ENCODE measurements around the gene MAP3K14. TPM values are rescaled to one million over a fixed set of nuclear protein-coding genes. Genes with fewer than 3 reads are reported as not detected.
A peak's percentile ranks its signal among the peaks of the same experiment; 100 is the strongest.

Gene MAP3K14
- total and polyA plus RNA-seq, 2 of the 4 experiments (the other 2 are of a cell fraction), result 4.1 to 21.7 TPM

DNA sequence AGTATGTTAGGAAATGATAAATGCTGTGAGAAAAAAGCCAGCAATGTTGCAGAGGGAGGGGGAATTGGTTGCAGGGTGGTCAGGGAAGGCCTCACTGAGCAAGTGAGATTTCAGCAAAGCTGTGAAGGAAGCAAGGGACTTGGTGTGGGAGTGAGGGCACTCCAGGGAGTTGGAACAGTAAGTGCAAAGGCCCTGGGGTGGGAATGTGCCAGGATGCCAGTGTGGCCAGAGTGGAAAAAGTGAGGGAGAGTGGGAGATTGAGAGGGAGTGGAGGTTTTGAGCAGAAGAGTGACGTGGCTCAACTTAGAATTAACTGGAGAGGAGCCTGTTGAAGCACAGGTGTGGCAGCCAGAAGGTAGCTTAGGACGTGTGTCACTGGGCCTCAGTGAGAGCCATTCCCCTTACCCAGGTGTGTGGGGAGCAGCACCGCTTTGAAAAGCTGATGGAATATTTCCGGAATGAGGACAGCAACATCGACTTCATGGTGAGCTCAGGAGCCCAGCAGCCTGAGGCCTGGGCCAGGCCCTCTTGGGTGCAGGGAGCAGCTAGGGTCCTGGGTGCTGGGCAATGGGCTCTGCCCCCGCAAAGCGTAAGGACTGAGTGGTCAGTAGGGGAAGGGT, 78.6 kb downstream of the MAP3K14 start:
- in situ Hi-C loops (cut with MboI; ENCODE audit: low sequenced_read_pairs), result no loop called here
- Histone ChIP-seq H2AK9ac (replicated peaks; ENCODE audit: low read depth, low read length, poor library complexity) (no peak overlapping the region), H3K27ac (ENCODE audit: insufficient read depth, low read length) (no peak overlapping the region), H3K9ac (ENCODE audit: low read depth, low read length) (no peak overlapping the region), H3K4me2 (ENCODE audit: low read depth, low read length) (no peak overlapping the region), H3K56ac (ENCODE audit: extremely low read depth, insufficient read depth, low read length) (no peak overlapping the region), H4K20me1 (ENCODE audit: insufficient read depth, low read length) (no peaks in the 10 kb centered on the region), H2AFZ (replicated peaks; ENCODE audit: low read length, poor library complexity) (peak overlapping the region; percentile 10), H3K4me1 (ENCODE audit: control insufficient read depth, insufficient read depth, low read length) (peaks cover 4% of the 10 kb centered on the region; the same call in 1 of the 2 replicates), H3K18ac (ENCODE audit: low read depth, low read length) (no peak overlapping the region), H4K91ac (ENCODE audit: insufficient read depth, low read depth, low read length) (no peak overlapping the region), H2AK5ac (ENCODE audit: low read depth, low read length) (no peak overlapping the region), H3K4ac (ENCODE audit: low read depth, low read length) (no peak overlapping the region), H2BK15ac (ENCODE audit: low read depth, low read length) (no peak overlapping the region), H3K27me3 (ENCODE audit: control insufficient read depth, insufficient read depth, low read length) (peaks cover 4% of the 10 kb centered on the region; the same call in 1 of the 2 replicates), H4K5ac (ENCODE audit: low read depth, low read length) (no peak overlapping the region), H4K8ac (ENCODE audit: low read depth in 2 of 2, low read length in 2 of 2) (no peak overlapping the region), H3K14ac (replicated peaks; ENCODE audit: low read depth, low read length) (no peak overlapping the region), H2BK120ac (ENCODE audit: low read depth, low read length) (no peak overlapping the region), H2BK5ac (ENCODE audit: low read depth, low read length, poor library complexity, severe bottlenecking) (no peak overlapping the region), H3K4me3 (ENCODE audit: insufficient read depth, low read depth, low read length) (no peak overlapping the region), H3K9me1 (ENCODE audit: insufficient read depth, low read length) (0 out of 2 replicates have a peak, but pooled peaks cover 2% of the 10 kb centered on the region), H3K23ac (ENCODE audit: low read depth, low read length) (no peak overlapping the region), H2BK20ac (ENCODE audit: low read depth, low read length) (no peak overlapping the region), H3K9me3 (ENCODE audit: control insufficient read depth, insufficient read depth, low read length) (no peaks in the 10 kb centered on the region), H3K79me1 (ENCODE audit: low read depth in 1 of 2, low read length in 2 of 2) (no peaks in the 10 kb centered on the region), H3K36me3 (ENCODE audit: control insufficient read depth, insufficient read depth, low read length) (peaks cover 6% of the 10 kb centered on the region; the same call in 1 of the 2 replicates)
- DNase-seq, result no peak
- POLR2A ChIA-PET (ENCODE audit: unreplicated experiment), result no interaction called here
- TF ChIP-seq CHD1 (IDR thresholded peaks at IDR 0.05; ENCODE audit: low read depth, low read length) (no peak), MAZ (IDR thresholded peaks at IDR 0.05; ENCODE audit: borderline replicate concordance, low read depth, low read length) (no peak), FOS (IDR thresholded peaks at IDR 0.05; ENCODE audit: low read depth, low read length) (no peak), MXI1 (IDR thresholded peaks at IDR 0.05; ENCODE audit: borderline replicate concordance, low read depth, low read length) (no peak), MAFK (IDR thresholded peaks at IDR 0.05; ENCODE audit: low read depth, low read length) (no peak), RCOR1 (IDR thresholded peaks at IDR 0.05; ENCODE audit: insufficient replicate concordance, low read length) (no peak), ELK1 (IDR thresholded peaks at IDR 0.05; ENCODE audit: borderline replicate concordance, low read depth, low read length) (no peak), NFE2L2 (IDR thresholded peaks at IDR 0.05; ENCODE audit: low read depth, low read length) (no peak)
- TF ChIP-seq, protein P1, sequence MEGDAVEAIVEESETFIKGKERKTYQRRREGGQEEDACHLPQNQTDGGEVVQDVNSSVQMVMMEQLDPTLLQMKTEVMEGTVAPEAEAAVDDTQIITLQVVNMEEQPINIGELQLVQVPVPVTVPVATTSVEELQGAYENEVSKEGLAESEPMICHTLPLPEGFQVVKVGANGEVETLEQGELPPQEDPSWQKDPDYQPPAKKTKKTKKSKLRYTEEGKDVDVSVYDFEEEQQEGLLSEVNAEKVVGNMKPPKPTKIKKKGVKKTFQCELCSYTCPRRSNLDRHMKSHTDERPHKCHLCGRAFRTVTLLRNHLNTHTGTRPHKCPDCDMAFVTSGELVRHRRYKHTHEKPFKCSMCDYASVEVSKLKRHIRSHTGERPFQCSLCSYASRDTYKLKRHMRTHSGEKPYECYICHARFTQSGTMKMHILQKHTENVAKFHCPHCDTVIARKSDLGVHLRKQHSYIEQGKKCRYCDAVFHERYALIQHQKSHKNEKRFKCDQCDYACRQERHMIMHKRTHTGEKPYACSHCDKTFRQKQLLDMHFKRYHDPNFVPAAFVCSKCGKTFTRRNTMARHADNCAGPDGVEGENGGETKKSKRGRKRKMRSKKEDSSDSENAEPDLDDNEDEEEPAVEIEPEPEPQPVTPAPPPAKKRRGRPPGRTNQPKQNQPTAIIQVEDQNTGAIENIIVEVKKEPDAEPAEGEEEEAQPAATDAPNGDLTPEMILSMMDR (conservative IDR thresholded peaks at IDR 0.05; ENCODE audit: low read depth, low read length), result no peak
- 96% methylated on average over 4 of the region's 7 CpGs; no CpG with 5 or more reads in 1 of the 2 experiments for WGBS, 2 experiments (ENCODE audit: extremely low coverage in 2 of 2, insufficient read length in 1 of 2)
- dilution Hi-C loops (cut with HindIII; ENCODE audit: low sequenced_read_pairs, unreplicated experiment), result no loop called here
- intact Hi-C loops (cut with micrococcal nuclease), result no loop called here
- CTCF ChIA-PET, result interaction anchor here (1.8 kb wide), 1 partner anchor 103 kb away, joined by 5 read pairs; the partner anchor contains the start of gene ACBD4
- BruUV-seq (replicated peaks), result no TSS peak
- ATAC-seq (ENCODE audit: low read depth), result no peak
